NCI-H82 treated with DMSO at 0.1 percent for 48 hours (cell line): Measurements from ENCODE around the gene PSTPIP1.
A peak's percentile ranks its signal among the peaks of the same experiment; 100 is the strongest.

Experiments used
- DNase-seq: peaks from one replicate; lab custom pipeline; 2025; ENCODE audit not compliant: unreplicated experiment; lab: John Stamatoyannopoulos, UW

The PSTPIP1 gene

DNA sequence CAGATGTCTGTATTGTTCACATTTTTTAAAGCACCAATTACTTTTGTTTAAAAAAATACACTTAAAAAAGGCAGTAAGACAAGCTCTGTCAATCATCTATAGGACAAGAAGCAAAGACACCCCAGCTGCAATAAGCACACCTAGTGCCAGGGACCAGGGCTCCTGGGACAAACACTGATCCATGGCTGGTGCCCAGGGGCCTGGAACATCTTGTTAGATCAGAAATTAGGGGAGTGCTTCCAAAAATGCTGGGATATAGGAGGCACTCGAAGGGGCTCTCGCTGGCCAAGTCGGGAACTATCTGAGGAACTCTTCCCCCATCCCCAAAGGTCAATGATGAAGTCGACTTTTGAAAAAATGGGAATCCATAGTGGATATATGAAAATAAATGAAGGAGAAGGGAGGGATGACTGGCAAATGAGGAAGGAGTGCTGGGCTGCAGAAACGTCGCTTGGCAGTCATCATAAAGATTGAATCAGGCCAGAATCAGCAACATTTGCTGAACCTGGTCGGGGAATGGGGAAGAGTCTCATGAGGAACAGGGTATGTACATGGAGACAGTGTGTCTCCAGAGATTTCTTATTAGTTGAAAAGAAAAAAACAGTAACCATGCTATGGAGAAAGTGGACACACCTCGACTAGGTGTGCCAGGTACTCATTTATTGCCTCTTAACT, 47.5 kb downstream of the PSTPIP1 start:
- DNase-seq: no peak

DNA sequence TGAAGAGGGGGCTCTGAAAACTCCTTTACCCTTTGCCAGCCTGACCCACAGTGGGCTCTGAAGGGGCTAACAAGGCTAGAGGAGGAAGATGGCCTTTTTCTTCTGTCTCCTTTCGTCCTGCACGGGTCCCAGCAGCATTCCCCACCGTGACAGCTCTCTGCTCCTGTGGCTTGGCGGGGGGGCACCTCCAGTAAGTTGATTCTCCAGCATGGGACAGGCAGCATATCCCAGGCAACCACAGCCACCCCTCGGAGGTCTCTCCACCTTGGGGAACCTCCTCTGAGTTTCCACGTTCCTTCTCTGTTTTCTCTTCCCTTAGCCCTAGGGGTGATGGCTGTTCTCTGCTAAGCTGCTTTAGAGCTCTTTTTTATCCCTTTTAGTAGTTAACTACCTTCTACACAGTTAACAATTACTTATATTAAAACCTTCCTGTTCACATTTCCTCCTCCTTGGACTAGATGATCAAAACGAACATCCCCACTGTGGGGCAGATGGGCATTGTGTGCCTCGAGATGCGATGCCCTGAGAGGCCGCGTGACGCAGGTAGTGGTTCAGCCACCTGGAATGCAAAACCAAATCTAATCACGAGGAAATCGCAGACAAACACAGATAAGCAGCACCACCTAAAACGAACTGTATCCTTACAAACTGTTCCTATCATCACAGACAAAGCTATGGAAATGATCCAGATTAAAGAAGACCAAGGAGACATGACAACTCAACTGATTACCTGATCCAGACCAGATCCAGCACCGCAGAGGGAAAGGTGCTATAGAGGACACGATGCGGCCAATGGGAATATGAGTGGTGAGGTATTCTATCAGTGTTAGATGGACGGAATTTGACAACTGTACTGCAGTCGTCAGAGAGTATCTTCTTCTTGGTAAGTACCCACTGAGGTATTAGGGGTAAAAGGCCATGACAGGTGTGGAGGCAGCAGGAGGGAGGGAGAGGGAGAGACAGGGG, 48.3 kb downstream of the PSTPIP1 start:
- DNase-seq: no peak

DNA sequence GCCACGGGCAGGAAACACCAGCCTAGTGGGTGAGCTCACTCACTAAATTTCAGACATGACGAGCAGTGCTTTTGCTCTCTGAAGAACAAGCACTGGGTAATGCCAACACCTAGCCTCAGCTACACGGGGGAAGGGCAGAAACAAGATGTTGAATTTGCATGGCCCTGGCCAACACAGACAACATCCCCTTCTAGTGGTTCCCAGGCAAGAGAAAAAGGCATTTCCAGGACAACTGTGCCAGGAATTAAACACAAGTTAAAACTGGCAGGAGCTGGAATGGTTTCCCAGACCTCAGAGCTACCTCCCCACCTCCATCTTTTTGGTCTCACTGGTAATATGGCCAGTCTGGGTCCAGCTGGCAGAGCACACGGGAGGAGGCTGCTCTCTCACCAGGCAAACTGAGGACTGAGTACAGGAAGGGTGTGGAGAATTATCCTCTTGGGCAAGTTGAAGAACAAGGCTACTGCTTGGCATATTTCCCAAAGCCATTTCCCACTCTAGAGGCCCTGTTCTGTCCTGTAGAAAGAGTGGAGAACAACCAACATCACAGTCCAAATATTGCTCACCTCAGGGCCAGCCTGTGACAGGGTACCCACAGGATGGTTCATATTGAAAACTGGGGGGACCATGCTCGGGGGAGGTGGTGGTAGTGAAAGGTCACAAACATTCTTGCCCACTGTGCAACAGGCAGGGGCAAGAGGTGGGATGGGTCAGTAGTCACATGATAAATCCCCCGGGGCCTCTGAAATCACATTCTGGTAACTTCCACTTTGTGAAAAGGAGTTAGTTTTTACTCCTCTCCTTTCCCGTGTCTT, 49.5 kb downstream of the PSTPIP1 start:
- DNase-seq: no peak

DNA sequence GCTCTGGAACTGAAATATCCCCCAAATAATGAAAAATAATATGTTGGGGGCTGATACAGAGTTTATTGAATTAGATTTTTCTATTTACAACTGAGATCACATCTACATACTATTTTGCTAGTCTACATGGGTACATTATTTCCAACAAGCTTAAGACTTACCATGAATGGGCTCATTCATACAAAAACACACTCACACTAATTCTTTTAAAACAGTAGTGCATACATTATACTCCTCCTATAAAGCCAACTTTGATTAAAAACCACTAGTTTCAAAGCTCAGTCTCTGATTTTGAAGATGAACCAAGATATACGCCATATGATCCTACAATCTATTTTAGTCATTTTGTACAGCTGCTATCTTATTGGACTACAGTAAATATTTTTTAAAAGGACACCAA, 51.1 kb downstream of the PSTPIP1 start:
- no peak for DNase-seq

DNA sequence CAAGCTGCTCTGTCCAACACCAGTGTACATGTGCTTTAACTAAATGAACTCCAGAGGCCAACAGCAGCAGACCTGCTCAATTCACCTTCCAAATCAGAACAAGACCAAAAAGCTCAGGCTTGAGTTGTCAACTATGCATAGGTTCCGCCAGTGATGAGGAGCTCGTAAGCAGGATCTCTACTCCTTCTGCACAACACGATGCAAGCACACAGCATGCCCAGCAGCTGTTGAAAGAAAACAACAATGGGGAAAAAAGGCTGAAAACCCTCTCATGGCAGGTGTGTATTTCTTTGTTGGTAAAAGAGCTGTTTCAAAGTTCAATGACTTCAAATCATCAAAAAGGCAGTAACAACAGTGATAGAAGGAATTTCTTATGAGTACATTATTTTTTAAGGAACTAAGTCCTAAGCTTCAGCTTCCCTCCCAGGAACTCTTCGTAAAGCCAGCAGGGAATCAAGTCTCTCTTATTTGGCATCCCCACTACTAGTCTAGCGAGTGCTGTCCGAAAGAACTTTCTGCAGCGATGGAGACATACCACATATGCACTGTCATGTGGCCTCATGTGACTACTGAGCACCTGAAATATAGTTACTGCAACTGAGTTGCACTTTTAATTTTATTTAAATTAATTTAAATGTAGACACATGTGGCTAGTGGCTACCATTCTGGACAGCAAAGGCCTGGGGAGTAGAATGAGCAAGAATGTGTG, 51.9 kb downstream of the PSTPIP1 start:
- no peak for DNase-seq

DNA sequence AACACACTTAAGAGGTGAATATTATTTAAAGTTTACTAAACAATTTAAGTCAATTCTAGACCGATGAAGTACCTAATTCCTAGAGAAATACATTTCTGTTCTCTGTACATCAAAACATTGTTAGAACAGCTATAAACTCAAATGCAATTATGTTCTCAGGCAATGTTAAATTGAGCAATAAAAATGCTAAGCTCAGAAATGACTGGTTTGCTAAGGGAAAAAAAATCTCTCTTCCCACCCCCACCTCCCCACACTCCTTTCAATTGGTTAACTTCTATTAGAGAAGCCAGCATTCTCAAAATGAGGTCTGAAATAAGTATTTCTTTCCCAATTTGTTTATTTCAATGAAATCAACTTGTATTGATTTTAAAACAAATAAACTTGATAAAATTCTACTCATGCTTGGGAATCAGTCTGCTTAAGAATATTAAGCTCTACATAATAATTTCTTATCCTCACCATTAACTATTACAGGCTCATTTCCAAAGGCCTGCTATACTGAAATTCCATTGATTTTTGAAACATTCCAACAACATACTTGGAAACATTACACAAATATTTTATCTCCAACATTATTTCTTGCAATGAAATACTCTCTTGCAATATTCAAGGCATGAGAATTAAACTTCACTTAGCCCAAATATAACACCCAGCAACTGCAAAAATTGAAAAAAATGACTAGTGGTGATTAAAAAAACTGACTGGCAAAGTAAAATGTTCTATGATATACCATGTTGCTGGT, 53.4 kb downstream of the PSTPIP1 start:
- DNase-seq: no peak

DNA sequence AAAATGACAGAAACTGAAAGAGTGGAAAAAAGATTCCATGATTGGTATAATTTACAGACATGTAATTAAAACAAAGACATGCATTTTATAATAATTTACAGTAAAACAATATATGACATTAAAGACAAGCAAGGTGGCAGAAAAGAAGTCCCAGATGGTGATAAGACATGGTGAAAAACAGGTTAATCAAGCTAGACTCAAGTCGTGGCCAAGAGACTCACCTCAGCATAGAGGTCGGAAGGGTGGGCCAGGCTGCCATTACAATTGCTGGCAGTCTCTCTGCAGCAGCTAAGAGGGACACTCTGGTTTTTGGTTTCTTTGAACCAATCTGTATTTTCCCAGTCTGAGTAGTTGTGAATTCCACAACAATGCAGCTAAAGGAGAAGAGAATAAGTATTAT, 57.6 kb downstream of the PSTPIP1 start:
- no peak for DNase-seq

DNA sequence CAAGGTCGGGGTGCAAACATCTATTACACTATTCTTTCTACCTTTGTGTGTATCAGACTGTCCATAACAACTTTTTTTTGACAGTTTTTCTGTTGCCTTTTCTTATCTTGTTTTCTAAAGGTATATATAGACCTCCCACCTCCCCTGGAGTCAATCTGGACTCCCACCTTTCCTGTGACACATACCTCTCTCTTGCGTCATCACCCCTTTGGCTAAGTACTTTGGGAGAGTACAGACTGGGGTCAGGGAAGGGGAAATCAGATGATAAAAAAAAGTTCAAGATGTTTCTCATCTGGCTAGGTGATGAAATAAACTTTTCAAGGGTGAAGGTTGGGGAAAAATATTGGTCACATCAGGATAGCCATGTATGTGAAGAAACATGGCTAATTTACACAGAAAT, 58.8 kb downstream of the PSTPIP1 start:
- DNase-seq: no peak

DNA sequence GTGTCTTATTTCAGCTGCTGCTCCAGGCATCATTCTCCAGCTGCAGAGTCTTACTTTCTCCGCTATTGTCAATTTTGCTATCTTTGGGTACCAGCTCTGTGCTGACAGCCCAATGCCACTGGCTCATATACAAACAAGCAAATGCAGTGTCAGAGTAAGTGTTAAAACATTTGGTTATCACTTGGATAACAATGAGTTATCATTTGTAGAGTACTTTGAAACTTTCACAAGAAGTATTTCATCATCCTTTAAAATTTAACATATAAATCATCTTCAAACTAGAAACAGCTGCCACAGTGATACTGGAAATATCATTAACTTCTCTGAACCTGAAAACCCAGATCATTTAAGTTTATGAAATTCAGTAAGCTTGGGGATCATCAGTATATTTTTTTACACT, 62.1 kb downstream of the PSTPIP1 start:
- no peak for DNase-seq

DNA sequence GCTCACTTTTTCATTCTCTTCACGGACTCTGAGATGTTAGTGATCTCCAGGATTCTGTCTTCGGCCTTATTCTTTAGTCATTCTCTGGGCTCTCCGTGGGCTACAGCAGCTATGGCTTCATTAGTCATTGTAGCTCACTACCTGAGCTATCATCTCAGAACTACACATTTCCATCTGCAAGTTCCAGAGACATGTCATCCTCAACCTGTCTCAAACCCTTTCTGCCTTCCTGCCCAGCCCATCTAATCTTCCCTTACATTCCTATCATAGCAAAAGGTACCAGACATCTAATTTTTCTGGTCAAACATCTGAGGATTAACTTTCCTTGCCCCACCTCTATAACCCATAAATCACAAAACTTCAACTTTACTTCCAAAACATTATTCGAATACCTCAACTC, 62.8 kb downstream of the PSTPIP1 start:
- no peak for DNase-seq

DNA sequence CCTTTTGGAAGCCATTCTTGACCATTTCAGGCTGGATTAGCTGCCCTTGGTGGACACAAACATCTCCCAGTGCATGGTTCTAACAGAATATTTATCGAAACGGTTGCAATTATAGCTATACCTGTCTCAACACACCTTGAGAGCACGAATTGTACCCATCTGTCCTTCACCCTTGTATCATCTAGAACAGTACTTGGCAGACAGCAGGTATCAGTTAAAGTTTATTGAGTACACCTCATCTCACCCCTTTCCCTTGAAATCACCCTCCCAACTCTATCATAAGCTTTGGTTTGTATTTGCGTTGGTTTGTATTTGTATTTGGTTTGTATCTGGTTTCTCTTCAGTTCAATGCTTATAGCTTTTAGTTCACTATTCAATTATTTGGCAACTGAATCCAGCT, 63.5 kb downstream of the PSTPIP1 start:
- no peak for DNase-seq

DNA sequence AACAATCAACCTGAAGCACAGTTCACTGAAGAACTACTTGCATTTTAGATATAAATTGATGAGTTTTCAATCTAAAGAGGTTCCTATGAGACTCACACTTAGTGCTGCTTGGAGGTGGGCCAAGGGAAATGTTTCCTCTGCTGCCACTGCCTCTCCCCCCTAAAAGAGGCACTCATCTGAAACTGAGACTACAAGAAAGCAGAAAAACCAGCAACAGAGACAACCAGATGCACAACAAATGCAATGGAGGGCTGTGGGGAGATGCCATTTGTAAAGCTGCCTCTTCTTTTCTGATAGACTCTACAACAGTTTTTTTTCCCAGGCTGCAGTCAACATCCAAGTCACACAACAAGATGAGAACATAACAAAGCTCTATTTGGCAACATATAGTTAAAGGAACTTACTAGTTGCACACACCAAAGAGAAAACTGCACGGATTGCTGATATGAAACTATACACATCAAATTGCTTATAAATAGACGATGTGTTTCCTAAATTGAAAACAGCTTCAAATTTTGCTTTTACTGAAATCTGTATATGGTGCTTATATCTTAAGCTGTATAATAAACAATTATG, 64.9 kb downstream of the PSTPIP1 start:
- DNase-seq: no peak

DNA sequence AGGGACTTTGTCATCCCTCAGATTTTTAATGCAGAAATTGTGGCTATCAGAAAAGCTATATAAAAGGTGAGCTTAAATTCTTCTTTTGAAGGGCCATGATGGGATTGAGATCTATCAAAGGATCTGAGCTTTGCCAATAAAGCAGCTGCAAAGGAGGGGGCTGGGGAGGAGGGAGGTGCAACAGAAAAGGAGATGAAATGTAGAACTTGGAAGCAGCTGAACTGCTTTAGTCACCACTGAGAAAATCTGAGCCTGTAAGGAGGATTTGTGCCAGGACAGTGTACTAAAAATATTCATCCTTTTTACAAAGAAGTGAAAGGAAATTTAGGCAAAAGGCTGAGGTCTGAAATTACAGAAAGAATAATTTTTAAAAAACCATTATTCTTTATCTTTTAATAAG, 65.6 kb downstream of the PSTPIP1 start:
- no peak for DNase-seq

DNA sequence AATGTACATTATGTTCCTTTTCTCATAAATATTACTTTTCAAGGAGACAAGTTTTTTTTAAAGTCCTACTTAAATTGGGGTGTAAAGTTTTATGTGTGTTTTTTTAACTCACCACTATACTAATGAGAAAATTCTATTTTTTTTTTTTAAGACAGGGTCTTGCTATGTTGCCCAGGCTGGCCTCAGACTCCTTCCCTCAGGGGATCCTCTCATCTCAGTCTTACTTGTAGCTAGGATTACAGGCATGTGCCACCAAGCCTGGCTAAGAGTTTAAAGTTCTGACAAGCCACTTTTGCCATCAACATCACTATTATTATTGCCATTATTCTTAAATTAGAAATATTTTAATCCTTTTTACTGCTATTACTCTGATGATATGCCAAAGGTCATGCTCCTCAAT, 68.3 kb downstream of the PSTPIP1 start:
- DNase-seq: no peak

DNA sequence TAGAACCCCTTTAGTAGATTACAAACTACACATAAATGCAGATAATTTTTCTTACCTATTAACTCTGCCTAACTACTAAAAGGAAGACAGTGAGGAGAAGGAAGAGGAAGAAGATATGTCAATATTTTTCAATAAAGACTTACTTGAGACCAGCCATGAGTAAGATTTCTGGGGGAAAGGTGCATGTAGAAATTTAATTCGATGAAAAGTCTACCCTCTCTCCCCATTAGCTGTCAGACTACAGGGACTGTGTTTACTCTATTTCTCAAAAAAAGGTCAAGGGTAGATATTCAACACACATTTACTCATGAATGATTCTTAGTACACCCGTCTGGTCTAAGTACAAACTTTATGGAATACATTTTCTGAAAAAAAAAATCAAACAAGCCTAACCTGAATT, 69.1 kb downstream of the PSTPIP1 start:
- no peak for DNase-seq

DNA sequence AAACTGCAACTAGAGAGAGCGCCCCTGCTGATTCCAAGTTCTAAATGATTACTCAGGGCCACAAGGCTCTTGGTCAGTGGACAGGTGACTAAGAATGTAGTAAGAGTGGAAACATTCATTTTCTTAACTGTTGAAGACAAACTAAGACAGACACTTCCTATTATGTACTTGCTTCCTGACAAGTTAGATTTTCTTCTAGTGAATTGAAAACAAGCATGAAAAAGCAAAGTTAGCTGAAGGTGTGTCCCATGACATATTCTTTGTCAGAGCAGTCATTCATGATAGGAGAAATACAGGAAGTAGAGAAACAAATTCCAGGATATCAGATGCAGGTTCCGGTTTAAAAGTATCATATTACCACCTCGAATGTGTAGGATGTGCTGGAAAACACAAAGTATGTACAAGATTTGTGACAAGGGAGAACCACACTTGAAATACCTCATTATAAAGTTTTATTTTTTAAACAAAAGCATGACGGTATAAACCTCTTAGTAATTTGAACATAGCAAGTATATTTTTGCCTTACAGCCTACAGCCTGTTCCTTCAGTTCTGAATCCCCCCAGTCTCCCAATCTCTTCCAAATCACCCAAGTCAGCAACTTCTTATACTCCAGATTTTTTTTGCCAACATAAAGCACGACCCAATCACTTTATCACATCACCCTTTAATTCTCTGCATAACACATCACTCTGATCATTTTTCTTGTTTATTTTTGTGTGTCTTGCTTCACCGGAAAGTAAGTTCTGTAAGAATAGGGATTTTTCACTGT, 69.8 kb downstream of the PSTPIP1 start:
- no peak for DNase-seq

DNA sequence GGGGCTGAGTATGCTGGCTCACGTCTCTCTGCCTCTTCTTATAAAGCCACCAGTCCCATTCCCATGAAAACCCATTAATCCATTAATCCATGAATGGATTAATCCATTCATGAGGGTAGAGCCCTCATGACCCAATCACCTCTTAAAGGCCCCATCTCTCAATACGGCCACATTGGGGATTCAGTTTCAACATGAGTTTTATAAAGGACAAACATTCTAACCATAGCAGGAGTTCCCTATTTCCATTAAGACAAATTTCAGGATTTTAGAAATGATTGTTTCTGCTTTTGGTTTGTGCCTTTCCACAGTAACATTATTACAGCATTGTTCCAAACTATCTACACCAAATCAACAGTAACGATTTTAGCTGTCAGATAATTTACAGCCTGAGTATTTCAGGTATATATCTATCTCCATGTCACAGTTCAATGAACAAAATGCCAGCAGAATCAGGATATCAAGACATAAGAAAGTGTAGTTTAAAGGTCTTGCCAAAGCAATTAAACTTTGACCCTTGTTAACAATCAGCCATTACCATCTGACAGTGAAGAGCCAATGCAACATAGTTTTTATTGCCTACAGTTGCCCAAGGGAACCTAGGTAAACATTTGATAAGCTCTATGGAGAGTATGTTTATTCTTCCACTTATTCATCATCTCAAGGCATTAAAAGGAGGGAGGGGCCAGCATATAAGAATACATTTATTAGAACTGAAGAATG, 72.2 kb downstream of the PSTPIP1 start:
- DNase-seq: peak; percentile 54

DNA sequence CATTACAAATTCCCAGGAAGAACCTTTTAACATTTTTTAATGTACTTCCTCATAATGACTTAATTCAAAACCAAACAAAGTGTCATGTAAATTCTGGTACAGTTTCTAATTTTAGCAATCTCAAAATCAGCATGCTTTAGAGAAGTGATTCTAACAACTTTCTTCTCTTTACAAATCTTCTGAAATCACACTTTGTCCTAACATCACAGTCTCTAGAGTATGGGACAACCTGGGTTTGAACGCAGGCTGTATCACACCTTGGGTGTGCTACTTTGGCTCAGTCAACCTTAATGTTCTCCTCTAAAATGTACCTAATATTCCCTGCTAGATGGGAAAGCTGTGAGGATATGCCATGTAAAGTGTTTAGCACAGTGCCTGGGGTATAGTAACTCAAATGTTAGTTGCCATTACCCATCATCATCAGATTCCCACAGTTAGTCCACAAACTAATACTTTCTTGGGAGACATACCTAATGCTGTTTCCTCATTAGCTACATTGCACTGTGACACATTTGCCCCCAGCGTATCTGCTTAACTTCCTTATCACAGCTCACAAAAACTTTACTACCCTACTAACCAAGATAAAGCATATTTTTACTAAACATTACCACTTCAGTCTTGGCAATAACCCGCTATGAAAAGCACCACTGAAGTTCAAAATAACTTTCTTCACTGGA, 72.9 kb downstream of the PSTPIP1 start:
- DNase-seq: no peak
